ENCODE results near the gene BCORL1. TPM values are rescaled to one million over a fixed set of nuclear protein-coding genes. Genes with fewer than 3 reads are reported as not detected.

The BCORL1 gene
- total RNA-seq, 1 experiment from 2014 or later: 30.8 TPM

- RAD21 ChIA-PET (ENCODE audit: low non-redundant PET in 1 of 2, low total read pairs in 2 of 2, uncharacterized antibody in 2 of 2, unreplicated experiment in 2 of 2): no interaction called here
- intact Hi-C loops (cut with micrococcal nuclease): no loop called here
- Histone ChIP-seq H3K9me2 (ENCODE audit: insufficient read depth) (no peaks in the 10 kb centered on the region), H3K36me3 (ENCODE audit: control insufficient read depth in 1 of 2, insufficient read depth in 2 of 2, low read length in 2 of 2) (no peaks in the 10 kb centered on the region; a peak in 2 of 4 replicates), H3K27ac (ENCODE audit: low read depth, low read length) (no peak overlapping the region), H4K20me1 (ENCODE audit: insufficient read depth) (no peaks in the 10 kb centered on the region), H3K9me3 (ENCODE audit: control insufficient read depth in 1 of 2, insufficient read depth in 1 of 2, low read depth in 1 of 2, low read length in 2 of 2) (no peaks in the 10 kb centered on the region), H3K4me1 (ENCODE audit: control insufficient read depth in 1 of 2, insufficient read depth in 2 of 2, low read length in 2 of 2) (no peaks in the 10 kb centered on the region), H3K4me3 (replicated peaks in 1 of 2; ENCODE audit: low read depth in 1 of 2, low read length in 2 of 2) (no peak overlapping the region), H3K4me2 (ENCODE audit: low read length) (no peak overlapping the region), H3K27me3 (ENCODE audit: insufficient read depth, low read length) (no peaks in the 10 kb centered on the region), H3K79me2 (ENCODE audit: insufficient read depth, low read length) (peaks cover 30% of the 10 kb centered on the region), H3K9ac (ENCODE audit: low read length) (no peak overlapping the region), H2AFZ (ENCODE audit: low read depth, low read length, poor library complexity, severe bottlenecking) (no peak overlapping the region)
- CTCF ChIA-PET: no interaction called here
- ATAC-seq: no peak
- DNase-seq (ENCODE audit: low read depth, low spot score): no peak
- TF ChIP-seq, protein P1, sequence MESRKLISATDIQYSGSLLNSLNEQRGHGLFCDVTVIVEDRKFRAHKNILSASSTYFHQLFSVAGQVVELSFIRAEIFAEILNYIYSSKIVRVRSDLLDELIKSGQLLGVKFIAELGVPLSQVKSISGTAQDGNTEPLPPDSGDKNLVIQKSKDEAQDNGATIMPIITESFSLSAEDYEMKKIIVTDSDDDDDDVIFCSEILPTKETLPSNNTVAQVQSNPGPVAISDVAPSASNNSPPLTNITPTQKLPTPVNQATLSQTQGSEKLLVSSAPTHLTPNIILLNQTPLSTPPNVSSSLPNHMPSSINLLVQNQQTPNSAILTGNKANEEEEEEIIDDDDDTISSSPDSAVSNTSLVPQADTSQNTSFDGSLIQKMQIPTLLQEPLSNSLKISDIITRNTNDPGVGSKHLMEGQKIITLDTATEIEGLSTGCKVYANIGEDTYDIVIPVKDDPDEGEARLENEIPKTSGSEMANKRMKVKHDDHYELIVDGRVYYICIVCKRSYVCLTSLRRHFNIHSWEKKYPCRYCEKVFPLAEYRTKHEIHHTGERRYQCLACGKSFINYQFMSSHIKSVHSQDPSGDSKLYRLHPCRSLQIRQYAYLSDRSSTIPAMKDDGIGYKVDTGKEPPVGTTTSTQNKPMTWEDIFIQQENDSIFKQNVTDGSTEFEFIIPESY (IDR thresholded peaks at IDR 0.05; ENCODE audit: extremely low read depth, insufficient replicate concordance, low read length): no peak
- TF ChIP-seq CTCF (IDR thresholded peaks at IDR 0.05 in 2 of 3, conservative IDR thresholded peaks at IDR 0.05 in 1 of 3; ENCODE audit: borderline replicate concordance in 1 of 3, insufficient read depth in 1 of 3, low read depth in 2 of 3, low read length in 2 of 3): no peak
- no peak for TF ChIP-seq TCF7L2 (IDR thresholded peaks at IDR 0.05; ENCODE audit: borderline replicate concordance, extremely low read depth, insufficient read depth, insufficient read length)
- TF ChIP-seq ZFX (IDR thresholded peaks at IDR 0.05): no peak
- TF ChIP-seq SIN3A (IDR thresholded peaks at IDR 0.05; ENCODE audit: low read depth): no peak
- TF ChIP-seq EGR1 (IDR thresholded peaks at IDR 0.05; ENCODE audit: low read depth): no peak
- no peak for TF ChIP-seq POLR2AphosphoS5 (IDR thresholded peaks at IDR 0.05; ENCODE audit: low read depth, low read length)
- TF ChIP-seq SRF (IDR thresholded peaks at IDR 0.05; ENCODE audit: low read depth): no peak
- TF ChIP-seq EZH2 (IDR thresholded peaks at IDR 0.05): no peak
- no peak for TF ChIP-seq MAX (IDR thresholded peaks at IDR 0.05)
- TF ChIP-seq ELF1 (IDR thresholded peaks at IDR 0.05; ENCODE audit: borderline replicate concordance, low read depth): no peak
- TF ChIP-seq JUND (IDR thresholded peaks at IDR 0.05): no peak
- POLR2A ChIA-PET: no interaction called here
- TSS peak; percentile 28 for BruUV-seq (replicated peaks)
These were observed 32.7 kb downstream of the BCORL1 start for GRCh38 chrX:130015181-130015580.
